Measurements from ENCODE around the gene RGS12. TPM values are rescaled to one million over a fixed set of nuclear protein-coding genes. Genes with fewer than 3 reads are reported as not detected.
A peak's percentile ranks its signal among the peaks of the same experiment; 100 is the strongest.
"Not testable (repeated sequence)": the region's sequence is repeated elsewhere in the genome, so short reads cannot be mapped to it uniquely, and the experiment has no call there.

The RGS12 gene
- total RNA-seq, 1 experiment from 2014 or later = 13.6 TPM

DNA sequence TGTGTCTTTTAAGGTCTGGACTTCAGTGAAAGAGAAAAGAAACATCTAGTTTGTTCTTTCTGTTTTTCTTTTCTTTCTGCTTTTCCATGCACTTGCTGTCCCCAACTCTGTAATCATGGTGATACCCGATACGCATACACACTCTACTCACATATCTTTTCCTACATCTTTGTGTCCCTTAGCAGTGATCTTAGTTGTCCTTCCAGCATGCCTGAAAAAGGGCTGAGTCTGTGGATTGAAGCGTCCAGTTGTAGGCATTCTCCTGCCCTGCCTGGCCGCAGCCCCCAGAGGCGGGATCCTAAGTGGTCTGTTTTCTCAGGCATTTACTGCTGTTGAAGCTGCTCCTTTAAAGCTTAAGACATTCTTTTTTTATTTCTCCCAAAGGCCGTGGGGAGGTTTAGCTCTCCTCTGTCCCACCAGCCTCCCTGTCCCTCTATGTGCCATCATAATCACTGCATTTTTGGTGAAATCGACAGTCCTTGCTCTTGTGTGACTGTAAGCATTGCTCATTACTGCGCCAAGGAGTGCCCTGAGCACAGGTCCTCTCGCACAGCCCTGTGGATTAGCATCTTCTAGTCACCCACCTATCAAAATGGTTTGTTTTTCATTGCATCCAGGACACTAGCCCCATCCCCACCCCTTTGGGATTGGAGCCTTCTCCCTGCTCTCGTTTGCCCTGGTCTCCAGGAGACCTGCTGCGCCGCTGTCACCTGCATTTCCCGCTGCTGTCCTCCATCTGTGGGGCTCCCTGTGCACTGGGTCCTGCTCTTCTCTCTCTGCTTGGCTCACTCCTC is 4.4 kb downstream of the RGS12 start:
- no peak for DNase-seq (ENCODE audit: low spot score)

DNA sequence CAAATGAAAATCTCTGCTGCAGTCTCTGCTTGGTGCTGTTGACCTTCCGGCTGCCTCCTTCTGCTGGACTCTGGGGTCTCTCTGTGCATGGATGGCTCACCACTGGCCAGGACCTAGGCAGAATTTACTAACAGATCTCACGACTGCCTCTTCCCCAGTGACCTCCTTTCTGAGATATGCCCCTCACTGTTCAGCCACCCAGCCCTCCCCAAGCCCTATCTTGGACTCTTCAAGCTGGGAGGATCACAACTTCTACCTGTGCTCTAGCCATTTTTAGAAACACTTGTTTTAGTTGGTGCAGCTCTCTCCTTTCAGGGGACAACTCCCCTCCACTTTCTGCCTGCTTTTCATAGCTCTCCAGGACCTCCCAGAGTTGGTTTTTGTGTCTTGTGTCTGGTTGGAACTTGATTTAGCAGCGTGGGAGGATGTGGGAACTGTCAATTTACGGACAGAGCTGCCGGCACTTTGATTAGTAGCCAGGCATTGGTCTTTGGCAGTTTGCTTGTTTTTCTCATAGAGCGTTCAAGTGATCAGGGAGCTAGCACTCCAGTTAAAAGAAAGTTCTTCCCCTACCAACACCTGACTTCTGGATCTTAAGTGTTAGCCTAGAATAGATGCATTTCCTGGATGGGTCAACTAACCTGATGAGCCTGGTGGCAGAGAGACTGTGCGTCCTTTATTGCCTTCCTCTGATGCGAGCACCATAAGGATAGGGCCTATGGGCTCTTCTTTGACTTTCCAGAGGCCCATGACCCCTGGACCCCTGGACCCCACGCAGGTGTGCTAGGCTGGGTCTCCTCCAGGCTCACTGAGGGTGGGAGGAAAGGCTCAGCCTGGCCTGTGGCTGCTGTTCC is 6.5 kb downstream of the RGS12 start:
- no peak for DNase-seq (ENCODE audit: low spot score)

DNA sequence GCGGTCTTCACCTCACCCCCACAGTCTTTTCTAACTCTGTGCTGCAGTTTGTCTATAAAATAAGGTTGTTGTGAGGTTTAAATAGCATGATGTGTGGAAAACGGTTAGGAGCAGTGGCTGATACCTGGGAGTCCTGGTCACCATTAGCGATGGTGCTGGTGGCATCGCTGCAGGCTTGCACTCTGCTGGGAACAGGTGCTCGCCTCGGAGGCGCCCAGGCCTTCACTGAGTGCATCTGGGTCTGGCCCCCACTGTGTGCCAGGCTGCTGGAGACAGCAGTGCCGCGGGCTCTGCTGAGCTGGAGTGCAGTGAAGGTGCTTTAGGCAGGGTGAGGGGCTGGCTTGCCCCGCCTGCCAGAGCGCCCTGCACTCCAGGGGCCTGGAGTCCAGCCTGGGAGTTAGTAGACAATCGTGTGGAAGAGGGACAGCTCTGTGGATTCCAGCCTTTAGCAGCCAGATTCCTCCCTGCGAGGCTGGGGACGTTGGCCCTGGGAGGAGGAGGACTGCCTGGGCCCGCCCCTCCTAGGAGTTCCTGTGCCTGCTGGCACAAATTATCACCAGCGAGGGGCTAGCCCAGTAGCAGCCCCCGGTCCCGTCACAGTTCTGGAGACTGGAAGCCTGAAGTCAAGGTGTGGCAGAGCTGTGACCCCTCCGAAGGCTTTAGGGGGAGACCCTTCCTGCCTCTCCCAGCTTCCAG is 7.3 kb downstream of the RGS12 start:
- DNase-seq (ENCODE audit: low spot score) = no peak

DNA sequence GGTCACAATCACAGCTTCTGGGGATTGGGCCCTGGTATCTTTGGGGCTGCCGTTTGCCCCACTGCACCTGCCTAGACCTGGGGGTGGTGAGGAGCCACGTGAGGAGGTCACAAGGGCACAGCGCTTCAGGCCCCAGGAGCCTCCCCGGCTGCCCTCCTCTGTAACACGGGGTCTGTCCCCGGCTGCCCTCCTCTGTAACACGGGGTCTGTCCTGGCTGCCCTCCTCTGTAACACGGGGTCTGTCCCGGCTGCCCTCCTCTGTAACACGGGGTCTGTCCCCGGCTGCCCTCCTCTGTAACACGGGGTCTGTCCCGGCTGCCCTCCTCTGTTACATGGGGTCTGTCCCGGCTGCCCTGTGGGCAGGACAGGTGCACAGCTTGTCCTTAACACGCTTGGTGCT is 8.1 kb downstream of the RGS12 start:
- DNase-seq (ENCODE audit: low spot score) = not testable (repeated sequence)

DNA sequence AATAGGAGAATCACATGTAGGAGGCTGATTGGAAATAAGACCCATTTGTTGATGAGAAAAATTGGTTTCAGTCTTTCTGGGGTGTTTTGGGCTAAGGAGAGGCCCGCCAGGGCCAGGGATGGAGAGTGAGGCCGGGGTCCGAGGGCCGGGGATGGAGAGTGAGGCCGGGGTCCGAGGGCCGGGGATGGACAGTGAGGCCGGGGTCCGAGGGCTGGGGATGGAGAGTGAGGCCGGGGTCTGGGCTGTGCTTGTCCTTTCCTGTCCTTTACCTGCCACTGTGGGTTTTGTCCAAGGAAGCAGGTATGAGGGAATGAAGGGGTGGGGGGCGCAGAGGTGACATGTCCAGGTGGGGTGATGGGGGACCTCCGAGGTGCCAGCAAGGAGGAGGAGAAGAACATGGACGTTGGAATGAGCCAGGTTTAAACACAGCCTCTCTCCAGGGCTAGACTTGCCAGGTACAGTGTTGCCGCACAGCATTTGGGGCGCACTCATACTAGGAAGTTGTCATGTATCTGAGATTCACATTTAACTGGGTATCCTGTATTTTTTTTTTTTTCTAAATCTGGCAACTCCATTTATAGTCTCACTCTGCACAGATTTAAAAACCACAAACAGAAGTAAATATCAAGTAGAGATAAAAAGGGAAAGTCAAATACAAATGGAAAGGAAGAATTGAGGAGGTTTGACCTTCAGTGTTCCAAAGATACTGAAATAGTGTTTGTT is 8.8 kb downstream of the RGS12 start:
- DNase-seq (ENCODE audit: low spot score) = no peak

DNA sequence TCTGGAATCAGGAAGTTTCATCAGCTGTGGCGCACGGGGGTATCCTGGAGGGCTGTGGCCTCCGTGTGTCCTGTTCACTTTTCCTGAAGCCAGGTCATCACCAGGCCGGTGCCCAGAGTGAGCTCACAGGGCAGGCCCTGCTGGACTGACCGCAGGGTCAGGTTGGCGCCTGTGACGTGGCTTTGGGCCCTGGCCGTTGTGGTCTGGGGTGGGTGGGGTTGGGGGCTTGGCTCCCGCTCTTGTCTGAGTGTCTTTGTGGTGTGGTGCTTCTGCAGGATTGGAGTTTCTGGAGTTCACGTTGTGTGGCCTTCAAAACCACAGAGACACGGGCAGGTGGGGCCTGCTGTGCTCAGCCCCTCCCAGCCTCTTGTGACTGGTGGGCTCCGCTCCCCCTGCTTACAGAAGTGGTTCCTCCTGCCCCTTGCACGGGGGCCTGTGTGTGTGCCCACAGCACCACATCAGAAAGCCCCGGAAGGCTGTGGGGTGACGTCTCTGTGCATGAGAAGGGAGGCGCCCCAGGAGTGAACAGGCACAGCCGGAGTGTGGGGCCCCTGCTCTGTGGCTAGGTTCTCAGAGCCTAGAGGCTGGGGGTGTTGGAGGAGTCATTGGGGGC is 9.5 kb downstream of the RGS12 start:
- DNase-seq (ENCODE audit: low spot score) = peak; percentile 47

DNA sequence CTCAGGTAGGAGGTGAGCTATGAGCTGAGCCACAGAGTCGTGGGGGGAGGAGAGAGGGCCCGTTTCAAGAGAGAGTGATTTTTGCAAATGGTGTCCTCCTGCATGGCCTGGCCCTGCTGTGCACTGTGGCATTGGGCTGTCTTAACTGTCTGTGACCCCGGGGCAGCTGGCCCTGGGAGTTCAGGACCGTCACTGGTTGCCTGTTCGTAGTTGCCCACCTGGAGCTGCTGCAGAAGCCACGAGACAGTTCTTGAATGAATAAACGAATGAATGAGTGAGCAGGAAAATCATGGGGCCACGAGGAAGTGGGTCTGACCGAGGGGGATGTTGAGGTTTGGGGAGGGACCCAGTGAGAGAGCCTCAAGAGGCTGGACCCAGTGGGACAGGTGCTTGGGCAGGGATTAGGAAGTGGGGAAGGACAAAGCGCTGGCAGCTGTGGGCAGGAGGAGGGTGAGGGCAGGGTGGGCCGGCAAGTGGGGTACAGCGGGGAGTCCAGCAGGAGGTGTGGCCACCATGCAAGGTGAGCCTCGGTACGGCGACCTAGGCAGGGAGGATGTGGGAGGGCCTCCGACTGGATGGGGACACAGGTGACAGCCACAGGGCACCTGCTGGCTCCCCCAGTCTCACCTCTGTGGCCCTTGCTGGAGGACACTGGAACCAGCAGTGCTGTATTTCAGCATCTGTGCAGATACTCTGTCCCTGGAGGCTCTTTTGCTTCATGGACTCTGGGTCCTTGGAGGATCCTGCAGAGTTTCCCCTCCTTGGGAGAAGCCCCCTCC is 10.2 kb downstream of the RGS12 start:
- DNase-seq (ENCODE audit: low spot score) = peak; percentile 3

DNA sequence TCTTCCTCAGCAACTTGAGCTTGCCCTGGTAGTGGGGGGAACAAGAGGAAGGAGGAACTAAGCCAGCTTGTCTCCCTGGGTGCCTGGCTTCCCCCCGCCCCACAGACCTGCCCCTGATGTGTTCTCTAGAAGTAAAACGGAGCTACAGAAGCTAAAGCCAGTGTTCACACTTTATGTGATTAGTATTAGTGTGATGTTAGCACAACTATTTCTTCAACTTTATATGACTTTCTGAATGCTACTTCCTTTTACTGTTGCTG is 10.7 kb downstream of the RGS12 start:
- DNase-seq (ENCODE audit: low spot score) = no peak

DNA sequence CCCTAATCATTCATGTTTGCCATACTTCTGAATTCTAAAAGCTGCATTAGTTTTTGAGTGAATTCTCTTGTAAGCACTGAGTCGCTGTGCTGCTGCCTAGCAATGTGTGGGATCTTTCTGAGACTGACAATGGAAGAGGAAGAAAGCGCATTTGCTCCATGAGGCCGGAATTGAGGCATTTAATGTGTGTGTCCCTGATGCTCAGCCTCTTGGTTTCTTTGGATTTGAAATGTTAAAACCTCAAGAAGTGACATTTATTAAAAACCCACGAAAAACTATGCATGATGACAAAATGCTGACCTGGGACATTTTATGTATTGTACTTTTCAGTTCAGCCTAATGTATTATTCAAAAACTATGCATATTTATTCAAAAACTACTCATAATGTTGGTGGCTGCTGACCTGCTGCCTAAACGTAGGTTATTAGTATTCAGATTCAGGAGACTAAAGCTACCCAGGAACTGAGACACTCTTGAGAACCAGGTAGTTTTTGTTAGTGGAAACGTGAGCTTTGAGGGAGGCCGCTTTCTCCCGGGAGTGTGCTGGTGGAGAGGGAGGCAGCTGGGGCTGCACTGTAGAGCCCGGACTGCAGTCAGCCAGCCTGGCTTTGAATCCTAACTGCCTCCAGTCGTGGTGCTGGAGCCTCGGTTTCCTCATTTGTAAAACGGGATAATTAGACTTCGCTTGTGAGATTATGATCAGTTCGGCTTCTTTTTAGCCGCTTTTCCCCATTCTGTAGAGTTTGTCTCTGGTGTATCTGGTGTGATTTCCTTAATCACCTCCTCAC is 11.3 kb downstream of the RGS12 start:
- no peak for DNase-seq (ENCODE audit: low spot score)

DNA sequence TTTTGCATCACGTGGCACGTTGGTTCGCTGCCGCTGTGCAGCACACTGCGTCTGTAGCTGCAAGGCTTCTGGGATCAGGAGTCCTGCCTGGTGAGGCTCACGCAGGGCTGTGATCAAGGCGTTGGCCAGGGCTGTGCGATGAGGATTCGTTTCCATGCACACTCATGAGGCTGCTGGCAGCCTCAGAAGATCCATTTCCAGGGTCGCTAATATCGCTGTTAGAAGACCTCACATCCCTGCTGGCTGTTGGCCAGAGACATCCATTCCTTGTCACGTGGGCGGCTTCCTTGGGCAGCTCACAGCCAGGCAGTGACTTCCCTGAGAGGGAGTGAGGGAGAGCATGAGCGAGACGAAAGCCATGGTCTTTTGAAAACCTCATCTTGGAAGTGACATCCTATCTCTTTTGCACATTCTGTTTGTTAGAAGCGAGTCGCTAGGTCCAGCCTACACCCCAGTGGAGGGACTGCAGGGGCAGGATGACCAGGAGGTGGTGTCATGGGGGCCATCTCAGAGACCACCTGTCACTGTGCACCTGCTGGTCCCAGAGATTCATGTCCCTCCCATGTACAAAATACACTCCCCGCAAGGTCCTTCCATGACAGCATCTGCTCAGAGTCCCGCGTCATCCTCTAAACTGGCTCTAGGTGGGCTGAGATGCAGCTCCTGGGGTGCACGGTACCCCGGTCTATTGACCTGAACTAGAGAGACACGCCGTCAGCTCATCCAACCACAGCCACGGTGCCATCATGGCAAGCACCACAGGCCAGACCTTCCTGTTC is 12.2 kb downstream of the RGS12 start:
- peak; percentile 10 for DNase-seq (ENCODE audit: low spot score)

DNA sequence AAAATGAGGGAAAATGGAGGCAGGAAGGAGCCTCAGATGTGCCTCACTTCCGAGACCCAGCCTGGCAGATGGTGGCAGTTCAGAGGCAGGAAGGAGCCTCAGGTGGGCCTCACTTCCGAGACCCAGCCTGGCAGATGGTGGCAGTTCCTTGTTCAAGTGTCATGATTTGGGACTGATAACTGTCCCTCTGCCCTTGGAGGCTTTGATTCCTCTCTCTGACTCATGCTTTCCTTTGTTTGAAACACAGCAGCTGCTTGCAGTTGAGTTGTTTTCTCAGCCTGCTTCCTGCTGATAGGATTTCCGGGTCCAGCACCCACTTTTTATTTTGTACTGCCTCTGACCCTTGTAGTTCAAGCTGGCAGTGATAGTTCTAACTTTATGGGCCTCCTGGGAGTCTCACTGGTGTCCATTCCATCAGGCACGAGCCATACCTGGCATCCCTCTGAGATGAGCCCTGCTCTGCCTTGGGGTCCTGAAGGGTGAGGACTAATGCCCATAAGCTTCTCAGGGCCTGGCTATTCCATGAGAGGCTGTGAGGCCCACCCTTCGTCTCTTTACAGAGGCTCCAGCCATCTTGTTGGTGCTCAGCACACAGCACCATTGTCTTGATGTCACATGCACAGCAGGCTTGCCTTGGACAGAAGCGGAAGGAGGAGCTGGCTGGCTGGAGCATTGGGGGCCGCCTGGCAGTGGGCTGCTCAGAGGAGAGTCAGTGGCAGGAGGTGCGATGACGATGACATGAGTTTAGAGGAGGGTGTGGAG is 13.0 kb downstream of the RGS12 start:
- DNase-seq (ENCODE audit: low spot score) = peak; percentile 44

DNA sequence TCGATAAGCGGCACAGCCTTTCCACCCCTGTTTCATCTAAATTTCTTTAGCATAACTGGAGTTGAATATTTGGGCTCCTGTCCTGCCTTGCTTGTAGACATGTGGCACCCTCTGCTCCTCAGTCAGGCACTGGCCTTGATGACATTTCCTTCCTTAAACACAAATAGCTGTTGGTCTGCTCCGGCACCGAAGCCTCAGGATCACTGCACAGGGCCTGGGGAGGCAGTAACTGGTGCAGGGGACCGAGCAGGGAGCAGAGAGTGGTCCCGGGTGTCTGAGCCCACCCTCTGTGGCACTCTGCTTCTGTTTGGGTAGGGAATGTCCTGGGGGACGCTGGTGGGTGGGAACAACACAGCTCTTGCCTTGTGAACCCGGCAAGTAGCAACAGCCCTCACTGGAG is 13.6 kb downstream of the RGS12 start:
- no peak for DNase-seq (ENCODE audit: low spot score)

DNA sequence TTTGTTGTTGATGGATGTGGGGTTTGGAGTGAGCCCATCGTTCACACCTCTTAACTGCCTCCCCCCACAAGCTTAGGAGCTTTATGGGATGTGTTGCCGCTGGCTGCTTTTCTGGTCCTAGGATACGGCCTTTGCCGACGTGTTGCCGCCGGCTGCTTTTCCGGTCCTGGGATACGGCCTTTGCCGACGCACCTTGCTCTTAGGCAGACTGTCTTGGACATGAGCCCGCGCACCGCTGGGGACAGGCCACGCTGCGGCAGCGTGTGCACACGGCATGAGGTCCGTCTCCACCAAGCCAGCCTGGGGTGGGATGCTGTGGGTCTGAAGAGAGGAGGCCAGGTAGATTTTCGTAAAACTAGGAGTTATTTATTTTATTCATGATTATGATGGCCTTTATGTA is 14.2 kb downstream of the RGS12 start:
- no peak for DNase-seq (ENCODE audit: low spot score)

DNA sequence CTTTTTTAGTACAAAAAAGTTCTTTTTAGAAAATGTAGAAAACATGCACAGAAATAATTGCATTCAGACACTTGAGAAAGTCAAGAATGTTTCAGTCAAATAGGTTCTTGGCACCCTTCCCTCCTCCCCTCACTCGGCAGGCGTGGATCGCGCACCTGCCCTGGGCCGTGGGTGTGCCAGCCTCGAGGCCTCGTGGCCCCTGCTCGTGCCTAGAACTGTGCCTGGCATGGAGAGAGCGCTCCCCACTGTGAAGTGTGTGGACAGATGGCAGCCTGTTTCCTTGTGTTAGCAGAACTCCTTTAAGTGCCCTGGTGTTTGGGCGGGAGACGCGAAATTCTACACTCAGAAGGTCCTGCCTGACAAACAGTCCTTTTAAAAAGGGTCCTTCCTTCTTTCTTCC is 14.7 kb downstream of the RGS12 start:
- no peak for DNase-seq (ENCODE audit: low spot score)

DNA sequence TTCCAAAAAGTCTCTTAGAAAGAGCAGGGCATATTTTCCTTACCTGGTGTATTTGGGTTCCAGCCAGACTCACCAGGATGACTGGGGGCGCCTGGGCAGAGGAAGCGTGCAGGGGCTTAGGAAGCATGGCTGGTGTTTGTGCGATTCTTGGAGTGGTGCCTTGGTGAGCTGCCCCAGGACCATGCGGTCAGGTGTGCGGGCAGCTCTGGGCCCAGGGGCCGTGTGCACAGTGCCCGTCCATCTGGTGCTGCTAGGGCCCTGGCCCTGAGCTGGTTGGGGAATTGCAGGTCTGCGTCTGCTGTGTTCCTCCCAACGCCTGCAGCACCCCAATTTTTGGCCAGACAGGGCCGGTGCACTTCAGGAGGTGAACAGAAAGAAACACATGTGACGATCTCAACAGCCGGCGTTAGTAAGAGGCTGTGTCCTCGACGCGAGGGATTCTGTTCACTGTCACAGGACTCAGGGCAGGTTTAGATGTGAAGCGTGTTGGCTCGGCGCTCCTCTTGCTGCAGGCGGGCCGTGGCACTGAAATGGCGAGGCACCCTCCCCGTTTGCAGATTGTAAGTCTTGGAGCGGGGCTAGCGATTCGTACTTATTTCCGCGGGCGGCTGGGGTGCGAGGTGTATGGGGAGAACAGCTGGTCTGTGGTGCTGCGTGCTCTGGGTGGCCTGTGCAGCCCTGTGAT is 15.2 kb downstream of the RGS12 start:
- no peak for DNase-seq (ENCODE audit: low spot score)

DNA sequence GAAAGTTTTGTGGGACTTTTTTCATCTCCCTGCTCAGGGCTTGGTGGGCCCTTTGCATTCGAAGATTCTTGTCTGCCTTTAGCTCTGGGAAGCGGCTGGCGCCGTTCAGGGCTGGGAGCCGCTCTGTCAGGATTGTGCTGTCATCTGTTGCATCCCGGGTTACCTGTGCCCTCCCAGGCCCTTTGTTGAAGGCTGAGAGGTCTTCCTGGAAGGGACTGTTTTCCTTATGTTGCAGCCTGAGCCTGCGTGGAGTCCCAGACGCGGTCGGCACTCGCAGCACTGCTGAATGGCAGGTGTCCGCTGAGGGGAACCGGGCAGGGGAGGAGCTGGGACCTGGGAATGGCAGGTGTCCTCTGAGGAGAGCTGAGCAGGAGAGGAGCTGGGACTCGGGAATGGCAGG is 15.9 kb downstream of the RGS12 start:
- DNase-seq (ENCODE audit: low spot score) = no peak

DNA sequence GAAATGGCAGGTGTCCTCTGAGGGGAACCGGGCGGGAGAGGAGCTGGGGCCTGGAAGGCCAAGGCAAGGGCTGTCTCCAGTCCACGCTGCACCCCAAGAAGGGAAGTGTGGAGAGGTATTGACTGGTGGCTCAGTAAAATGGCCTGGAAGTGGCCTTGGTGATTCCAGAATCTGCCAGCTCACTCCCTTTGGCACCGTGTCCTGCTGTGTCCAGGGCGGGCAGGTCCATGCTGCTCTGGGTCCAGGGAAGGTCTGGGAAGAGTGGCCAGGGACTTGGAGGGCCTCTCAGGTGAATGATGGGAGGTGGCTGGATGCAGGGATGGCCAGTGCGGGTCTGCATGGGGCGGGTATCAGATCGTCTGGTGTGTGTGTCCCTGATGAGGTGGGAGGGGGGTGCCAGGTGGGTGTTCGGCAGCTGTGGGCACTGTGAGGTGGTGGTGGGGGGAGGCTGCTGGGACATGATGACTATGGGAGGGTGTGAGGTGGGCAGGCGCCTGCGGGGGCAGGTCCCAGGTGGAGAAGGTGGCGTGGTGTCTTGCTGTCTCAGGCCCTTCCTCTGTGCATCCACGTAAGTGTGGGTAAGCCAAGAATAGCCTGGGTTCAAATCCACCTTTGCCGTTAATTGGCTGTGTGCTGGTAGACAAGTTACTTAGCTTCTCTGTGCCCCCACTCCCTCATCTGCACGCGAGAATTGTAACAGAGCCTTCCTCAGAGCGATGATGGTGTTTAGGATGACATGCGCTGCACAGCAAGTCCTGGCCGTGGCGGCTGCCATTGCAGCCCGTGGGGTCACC is 17.7 kb downstream of the RGS12 start:
- DNase-seq (ENCODE audit: low spot score) = no peak
